Measurements from ENCODE around the gene SLC4A5. TPM values are rescaled to one million over a fixed set of nuclear protein-coding genes. Genes with fewer than 3 reads are reported as not detected.
"Not testable (repeated sequence)": the region's sequence is repeated elsewhere in the genome, so short reads cannot be mapped to it uniquely, and the experiment has no call there.

Gene SLC4A5
- polyA plus RNA-seq, 6 donors from 2014 or later: 0.44 to 0.82 (median 0.70) TPM; not detected in 3

DNA sequence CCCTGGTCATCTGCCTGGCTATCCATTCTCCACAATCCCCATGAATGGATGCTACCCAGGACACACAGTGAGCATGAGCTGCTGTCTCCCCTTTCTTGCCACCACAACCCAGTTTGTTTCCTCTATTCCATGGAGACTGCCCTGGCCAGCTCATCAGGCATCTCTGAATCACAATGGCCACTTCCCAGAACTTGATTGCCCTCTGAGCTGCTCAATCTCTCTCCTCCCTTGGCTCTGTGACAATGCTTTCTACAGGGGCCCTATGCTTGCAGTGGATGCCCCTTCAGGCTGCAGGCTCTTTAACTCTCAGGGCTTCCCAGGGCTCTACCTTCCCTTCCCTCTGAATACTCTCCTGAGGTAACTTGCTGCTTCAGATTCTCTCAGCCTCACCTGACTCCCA lies 14.4 kb upstream of the SLC4A5 start:
- no peak overlapping the region for H3K4me3 Mint-ChIP-seq
- DNase-seq (no peak), ATAC-seq (ENCODE audit: low read depth in 2 of 2) (no peak)
- H3K36me3 Mint-ChIP-seq: peaks cover 43 to 45% of the 10 kb centered on the region in 2 donors
- peaks cover 0 to 4% (median 0%) of the 10 kb centered on the region in 3 donors for H3K4me1 Mint-ChIP-seq
- no peak overlapping the region for H3K27ac Mint-ChIP-seq
- H3K9me3 Mint-ChIP-seq: no peaks in the 10 kb centered on the region
- no peaks in the 10 kb centered on the region for H3K27me3 Mint-ChIP-seq

- no peak overlapping the region for H3K4me3 Mint-ChIP-seq
- H3K4me1 Mint-ChIP-seq: no peaks in the 10 kb centered on the region
- no peaks in the 10 kb centered on the region for H3K27me3 Mint-ChIP-seq
- H3K36me3 Mint-ChIP-seq: no peaks in the 10 kb centered on the region
- DNase-seq: no peak
- H3K27ac Mint-ChIP-seq: peak overlapping the region in 1 of 6 donors; percentile 58
- no peaks in the 10 kb centered on the region for H3K9me3 Mint-ChIP-seq
- no peak for ATAC-seq (ENCODE audit: low read depth in 2 of 2)
These were observed 6.7 kb upstream of the SLC4A5 start for GRCh38 chr2:74349889-74350288.

- Mint-ChIP-seq H3K27me3 (no peaks in the 10 kb centered on the region), H3K36me3 (no peaks in the 10 kb centered on the region), H3K9me3 (no peaks in the 10 kb centered on the region), H3K4me1 (no peaks in the 10 kb centered on the region), H3K27ac (no peak overlapping the region), H3K4me3 (no peak overlapping the region)
- DNase-seq (no peak), ATAC-seq (ENCODE audit: low read depth in 2 of 2) (no peak)
These were observed 4.5 kb upstream of the SLC4A5 start for GRCh38 chr2:74347742-74348141.

DNA sequence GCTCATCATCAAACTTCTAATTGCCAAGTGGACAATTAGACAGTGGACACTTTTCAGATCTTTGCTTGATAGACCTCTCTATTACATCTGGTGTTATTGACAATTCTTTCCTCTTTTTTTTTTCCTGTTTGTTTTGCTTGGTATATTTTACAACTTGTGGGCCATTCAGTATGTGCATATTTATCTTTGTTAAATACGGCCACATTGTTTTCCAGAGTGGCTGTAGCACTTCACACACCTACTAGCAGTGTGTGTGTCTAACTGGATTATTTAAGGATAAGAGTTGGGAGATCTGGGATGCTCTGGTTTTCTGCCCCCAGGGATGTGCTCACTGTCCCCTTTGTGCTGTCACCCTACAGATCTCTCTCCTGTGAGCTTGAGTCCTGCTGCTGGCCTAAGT lies 4.1 kb upstream of the SLC4A5 start:
- H3K4me1 Mint-ChIP-seq: no peaks in the 10 kb centered on the region
- ATAC-seq (ENCODE audit: low read depth in 2 of 2) (no peak), DNase-seq (no peak)
- H3K27ac Mint-ChIP-seq: no peak overlapping the region
- no peaks in the 10 kb centered on the region for H3K9me3 Mint-ChIP-seq
- no peaks in the 10 kb centered on the region for H3K27me3 Mint-ChIP-seq
- H3K4me3 Mint-ChIP-seq: no peak overlapping the region
- no peaks in the 10 kb centered on the region for H3K36me3 Mint-ChIP-seq

DNA sequence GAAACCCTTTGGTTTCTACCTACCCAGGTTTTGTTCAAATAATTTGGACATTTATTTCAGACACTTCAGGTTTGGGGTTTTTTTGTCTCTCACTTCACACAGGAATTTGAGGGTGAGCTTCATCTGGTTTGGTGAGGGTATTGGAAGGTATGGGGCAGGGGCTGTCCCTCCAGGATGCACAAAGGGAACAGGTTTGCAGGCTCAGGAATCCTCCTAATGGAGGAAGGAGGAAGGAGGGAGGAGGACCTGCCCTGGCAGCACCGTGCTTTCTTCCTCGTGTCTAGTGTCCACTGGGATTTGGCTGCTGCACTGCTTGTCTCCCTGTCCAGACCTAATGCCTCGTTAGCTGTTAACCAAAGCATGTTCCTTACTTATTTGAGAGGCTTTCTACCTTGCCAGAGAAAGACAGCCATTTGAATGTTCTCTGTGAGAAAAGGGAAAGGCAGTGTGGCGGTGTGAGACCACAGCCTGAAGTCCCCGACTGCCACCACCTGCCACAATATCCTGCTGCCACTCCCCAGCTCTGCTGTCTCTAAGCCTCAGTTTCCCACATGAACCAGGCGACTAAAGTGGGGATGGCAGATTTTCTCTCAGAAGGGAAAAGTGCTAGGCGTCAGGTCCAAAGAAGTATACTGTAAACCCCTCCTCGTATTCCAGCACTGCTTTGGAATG lies 2.2 kb upstream of the SLC4A5 start:
- ATAC-seq (ENCODE audit: low read depth in 2 of 2): no peak
- no peaks in the 10 kb centered on the region for H3K4me1 Mint-ChIP-seq
- no peaks in the 10 kb centered on the region for H3K9me3 Mint-ChIP-seq
- no peak overlapping the region for H3K4me3 Mint-ChIP-seq
- H3K27me3 Mint-ChIP-seq: no peaks in the 10 kb centered on the region
- no peak for DNase-seq
- H3K27ac Mint-ChIP-seq: no peak overlapping the region
- H3K36me3 Mint-ChIP-seq: peaks cover 0 to 5% of the 10 kb centered on the region in 2 donors

DNA sequence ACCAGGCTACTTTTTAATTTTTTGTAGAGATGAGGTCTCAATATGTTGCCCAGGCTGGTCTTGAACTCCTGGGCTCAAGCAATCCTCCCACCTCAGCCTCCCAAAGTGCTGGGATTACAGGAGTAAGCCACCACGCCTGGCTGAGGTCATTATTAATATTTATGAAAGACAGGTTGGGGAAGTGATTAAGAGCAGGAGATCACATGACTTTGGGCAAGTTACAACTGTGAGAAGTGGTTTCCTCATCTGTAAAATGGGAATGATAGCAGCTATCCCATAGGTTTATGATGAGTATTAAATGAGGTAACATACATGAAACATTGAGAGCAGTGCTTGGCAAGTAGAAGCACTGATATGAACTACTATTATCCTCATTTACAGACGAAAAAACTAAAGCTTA lies 7.0 kb downstream of the SLC4A5 start:
- H3K4me3 Mint-ChIP-seq; DNase-seq; H3K9me3 Mint-ChIP-seq; H3K4me1 Mint-ChIP-seq; H3K36me3 Mint-ChIP-seq; ATAC-seq (ENCODE audit: low read depth in 2 of 2); H3K27me3 Mint-ChIP-seq: not testable (repeated sequence)
- peak overlapping the region in 1 of 6 donors; percentile 15 for H3K27ac Mint-ChIP-seq

DNA sequence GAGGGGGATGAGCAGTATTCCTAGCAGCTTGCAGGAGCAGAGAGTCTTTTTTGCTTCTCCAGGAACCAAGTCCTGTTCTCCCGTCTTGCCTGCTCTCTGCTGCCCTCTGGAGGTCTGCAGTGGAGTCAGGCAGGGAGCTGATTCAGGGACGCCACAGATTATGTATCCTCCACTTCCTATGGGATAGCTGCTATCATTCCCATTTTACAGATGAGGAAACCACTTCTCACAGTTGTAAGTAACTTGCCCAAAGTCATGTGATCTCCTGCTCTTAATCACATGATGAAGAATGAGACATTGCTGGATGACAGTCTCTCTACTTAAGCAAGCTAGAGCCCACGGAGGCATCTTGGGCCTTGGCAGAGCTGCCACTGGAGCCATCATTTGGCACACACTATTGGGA lies 8.3 kb downstream of the SLC4A5 start:
- ATAC-seq (ENCODE audit: low read depth in 2 of 2) (peak; percentile 59 to 68), DNase-seq (peak; percentile 60)
- Mint-ChIP-seq H3K27ac (peak overlapping the region in 1 of 6 donors; percentile 34), H3K4me3 (no peak overlapping the region), H3K4me1 (no peaks in the 10 kb centered on the region), H3K36me3 (peaks cover 0 to 6% of the 10 kb centered on the region in 2 donors), H3K27me3 (no peaks in the 10 kb centered on the region), H3K9me3 (no peaks in the 10 kb centered on the region)

DNA sequence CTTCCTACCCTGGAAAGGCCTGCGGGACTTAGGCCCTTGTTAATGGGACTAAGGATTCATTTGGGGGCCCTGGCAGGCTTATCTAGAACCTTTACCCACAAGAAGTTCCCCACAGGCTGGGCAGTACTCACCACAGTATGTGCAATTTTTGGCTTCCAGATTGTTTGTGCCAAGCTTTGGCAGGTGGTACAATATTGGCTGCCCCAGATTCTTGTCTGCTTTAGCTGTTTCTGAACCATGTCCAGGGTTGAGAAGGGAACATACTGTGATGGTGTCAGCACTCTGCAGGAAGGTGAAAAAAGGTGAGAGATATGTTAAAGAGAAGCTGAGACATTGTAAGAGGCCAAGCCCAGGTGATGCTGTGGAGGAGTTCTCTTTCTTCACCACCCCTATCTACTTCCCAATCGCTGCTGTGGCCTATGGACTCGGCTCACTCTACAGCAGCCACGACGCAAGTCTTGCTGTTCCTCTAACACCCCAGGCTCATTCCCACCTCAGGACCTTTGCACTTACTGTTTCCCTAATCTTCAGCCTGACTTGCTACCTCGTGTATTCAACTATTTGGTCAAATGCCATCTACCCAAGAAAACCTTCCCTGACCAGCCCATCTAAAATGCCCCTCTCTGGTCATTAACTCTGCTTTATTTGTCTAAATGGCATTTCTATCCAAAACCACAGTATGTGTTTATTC lies 9.2 kb downstream of the SLC4A5 start:
- H3K36me3 Mint-ChIP-seq: peaks cover 0 to 6% of the 10 kb centered on the region in 2 donors
- DNase-seq (no peak), ATAC-seq (ENCODE audit: low read depth in 2 of 2) (no peak)
- H3K27ac Mint-ChIP-seq: no peak overlapping the region
- no peaks in the 10 kb centered on the region for H3K27me3 Mint-ChIP-seq
- no peaks in the 10 kb centered on the region for H3K9me3 Mint-ChIP-seq
- H3K4me1 Mint-ChIP-seq: no peaks in the 10 kb centered on the region
- no peak overlapping the region for H3K4me3 Mint-ChIP-seq

DNA sequence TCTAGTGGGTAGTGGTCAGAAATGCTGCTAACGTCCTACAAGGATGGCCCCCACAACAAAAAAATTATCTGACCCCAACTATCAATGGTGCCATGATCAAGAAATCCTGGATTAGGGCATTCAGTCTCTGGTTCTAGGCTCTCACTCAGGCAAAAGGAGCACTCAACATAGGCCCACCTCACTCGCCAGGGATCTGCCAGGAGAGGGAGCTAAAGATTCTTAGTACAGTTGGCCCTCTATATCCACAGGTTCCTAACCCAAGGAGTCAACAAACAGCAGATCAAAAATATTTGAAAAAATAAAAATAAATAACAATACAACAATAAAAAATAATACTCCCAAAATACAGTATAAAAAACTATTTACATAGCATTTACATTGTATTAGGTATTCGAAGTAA lies 10.0 kb downstream of the SLC4A5 start:
- no peak for DNase-seq
- H3K36me3 Mint-ChIP-seq: peaks cover 0 to 6% of the 10 kb centered on the region in 2 donors
- H3K9me3 Mint-ChIP-seq: no peaks in the 10 kb centered on the region
- H3K27ac Mint-ChIP-seq: no peak overlapping the region
- H3K4me3 Mint-ChIP-seq: no peak overlapping the region
- ATAC-seq (ENCODE audit: low read depth in 2 of 2): no peak
- H3K4me1 Mint-ChIP-seq: no peaks in the 10 kb centered on the region
- H3K27me3 Mint-ChIP-seq: no peaks in the 10 kb centered on the region

DNA sequence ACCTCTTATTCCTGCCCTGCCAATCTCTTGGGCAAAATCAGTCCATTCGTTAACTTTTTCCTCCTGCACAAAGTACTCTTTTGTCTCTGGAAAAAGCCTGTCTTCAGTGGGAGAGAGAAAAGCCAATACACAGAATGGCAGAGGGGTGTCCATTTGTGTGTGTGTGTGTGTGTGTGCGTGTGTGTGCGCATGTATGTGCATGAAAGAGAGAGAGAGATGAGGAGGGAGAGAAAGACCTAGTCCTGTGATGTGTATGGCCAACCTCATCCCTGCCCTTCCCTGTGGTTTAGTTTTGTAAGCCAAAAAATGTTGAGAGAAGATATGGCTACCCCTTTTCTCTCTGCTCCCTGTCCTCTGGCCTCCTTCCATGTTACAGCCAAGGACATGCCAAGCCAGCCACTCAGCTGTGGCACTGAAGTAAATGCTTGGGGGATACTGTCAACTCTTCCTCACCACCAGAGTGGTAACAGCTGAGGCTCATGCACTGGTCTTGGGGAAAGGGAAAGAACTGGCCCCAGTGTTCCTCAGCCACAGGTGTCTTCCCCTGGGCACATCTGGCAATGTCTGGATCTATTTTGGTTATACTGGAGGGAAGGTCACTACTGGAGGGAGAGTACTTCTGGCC lies 10.6 kb downstream of the SLC4A5 start:
- H3K27ac Mint-ChIP-seq: peak overlapping the region in 2 of 6 donors; percentile 34 to 41
- DNase-seq (no peak), ATAC-seq (ENCODE audit: low read depth in 2 of 2) (no peak)
- no peaks in the 10 kb centered on the region for H3K4me1 Mint-ChIP-seq
- H3K27me3 Mint-ChIP-seq: no peaks in the 10 kb centered on the region
- peaks cover 0 to 6% of the 10 kb centered on the region in 2 donors for H3K36me3 Mint-ChIP-seq
- H3K9me3 Mint-ChIP-seq: no peaks in the 10 kb centered on the region
- no peak overlapping the region for H3K4me3 Mint-ChIP-seq

DNA sequence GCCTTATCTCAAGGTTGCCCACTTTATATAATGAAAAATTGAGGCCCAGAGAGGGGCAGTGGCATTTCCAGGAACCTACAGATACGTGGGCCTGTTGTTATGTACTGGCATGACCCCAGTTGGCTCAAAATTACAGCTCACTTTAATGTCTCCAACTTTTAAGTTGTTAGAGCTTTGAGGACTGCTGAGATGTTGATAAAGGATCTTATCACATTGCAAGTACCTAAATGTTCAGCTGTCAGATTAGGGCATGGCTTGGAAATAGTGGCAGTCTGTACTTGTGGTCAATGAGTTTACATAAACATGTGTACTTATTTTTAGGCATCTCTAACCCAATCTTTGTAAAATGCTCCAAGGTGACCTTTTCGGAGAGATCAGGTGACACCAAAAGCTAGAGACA lies 14.6 kb downstream of the SLC4A5 start:
- Mint-ChIP-seq H3K27ac (no peak overlapping the region), H3K36me3 (peaks cover 0 to 6% of the 10 kb centered on the region in 2 donors), H3K9me3 (no peaks in the 10 kb centered on the region), H3K27me3 (no peaks in the 10 kb centered on the region), H3K4me1 (no peaks in the 10 kb centered on the region), H3K4me3 (no peak overlapping the region)
- ATAC-seq (ENCODE audit: low read depth in 2 of 2): no peak
- no peak for DNase-seq

DNA sequence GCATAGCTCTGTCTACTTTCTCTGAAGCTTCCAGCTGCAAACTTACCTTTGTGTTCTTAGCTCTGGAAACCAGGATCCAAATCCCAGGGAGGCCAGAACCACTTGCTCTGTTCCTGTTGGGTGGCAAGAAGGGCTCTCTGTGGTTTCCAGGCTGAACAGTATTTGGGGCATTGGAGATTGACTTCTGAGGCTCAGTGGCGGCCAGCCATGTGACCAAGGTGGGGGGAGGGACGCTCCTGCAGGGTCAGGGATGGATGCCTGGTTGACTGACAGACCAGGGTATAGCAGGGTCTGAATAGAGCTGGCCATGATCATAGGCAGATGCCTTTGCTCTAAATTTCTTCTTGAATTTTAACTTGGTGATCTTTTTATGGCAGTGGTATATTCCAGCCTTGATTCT lies 15.1 kb downstream of the SLC4A5 start:
- DNase-seq (no peak), ATAC-seq (ENCODE audit: low read depth in 2 of 2) (no peak)
- no peak overlapping the region for H3K4me3 Mint-ChIP-seq
- no peaks in the 10 kb centered on the region for H3K4me1 Mint-ChIP-seq
- no peaks in the 10 kb centered on the region for H3K27me3 Mint-ChIP-seq
- H3K27ac Mint-ChIP-seq: no peak overlapping the region
- H3K36me3 Mint-ChIP-seq: peaks cover 0 to 4% of the 10 kb centered on the region in 2 donors
- no peaks in the 10 kb centered on the region for H3K9me3 Mint-ChIP-seq

DNA sequence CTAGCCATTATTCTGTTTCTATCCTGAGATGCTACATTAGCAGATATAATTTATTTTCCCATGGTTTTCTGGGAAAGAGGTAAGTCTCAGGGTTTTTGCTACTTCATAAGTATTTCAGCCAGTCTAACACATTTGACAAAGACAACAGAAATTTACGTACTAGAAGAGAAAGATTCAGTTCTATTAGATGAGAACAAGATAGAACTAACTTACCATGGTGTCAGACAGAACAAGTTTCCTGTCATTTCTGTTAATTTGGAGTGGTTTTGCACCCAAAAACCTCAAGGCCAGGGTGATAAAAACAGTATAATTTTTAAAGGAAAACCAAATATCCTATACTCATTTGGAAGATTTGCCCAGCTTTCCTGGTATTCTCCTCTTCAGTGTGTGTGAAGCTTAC lies 15.6 kb downstream of the SLC4A5 start:
- Mint-ChIP-seq H3K27ac (no peak overlapping the region), H3K27me3 (no peaks in the 10 kb centered on the region), H3K36me3 (no peaks in the 10 kb centered on the region), H3K4me3 (no peak overlapping the region), H3K4me1 (no peaks in the 10 kb centered on the region), H3K9me3 (no peaks in the 10 kb centered on the region)
- ATAC-seq (ENCODE audit: low read depth in 2 of 2) (no peak), DNase-seq (no peak)

- Mint-ChIP-seq H3K36me3 (no peaks in the 10 kb centered on the region), H3K27me3 (no peaks in the 10 kb centered on the region), H3K4me1 (no peaks in the 10 kb centered on the region), H3K4me3 (no peak overlapping the region), H3K9me3 (no peaks in the 10 kb centered on the region), H3K27ac (no peak overlapping the region)
- ATAC-seq (ENCODE audit: low read depth in 2 of 2) (no peak), DNase-seq (no peak)
These were observed 16.0 kb downstream of the SLC4A5 start for GRCh38 chr2:74327199-74327598.
